B cell (primary cell): Measurements from ENCODE around the gene ASB18. TPM values are rescaled to one million over a fixed set of nuclear protein-coding genes. Genes with fewer than 3 reads are reported as not detected.

Experiments
- ATAC-seq: fragments of 200-7000 bp; cut with Tn5 transposase; one replicate; pipeline ENCODE4 v1.10.0; 2021; ENCODE audit warnings: low read depth, mild to moderate bottlenecking, moderate number of reproducible peaks, moderate library complexity
- CTCF ChIA-PET: fragments of 350-600 bp; sonication (Branson Sonifier 250); formaldehyde crosslinking; loops from one replicate; lab custom pipeline; 2021; ENCODE audit warnings: antibody characterized with exemption, inconsistent platforms; lab: Charles Lee
- POLR2A ChIA-PET: fragments of 350-600 bp; sonication (Branson Sonifier 250); formaldehyde crosslinking; loops from one replicate; lab custom pipeline; 2021; ENCODE audit warnings: antibody characterized with exemption; lab: Charles Lee
- DNase-seq: peaks from one replicate; pipeline ENCODE4 v3.0.0; 2013
- H2AFZ ChIP-seq: 2 replicates; pipeline ENCODE4 v1.6.1; 2012; ENCODE audit warnings: mild to moderate bottlenecking, low read depth, low read length; ENCODE audit not compliant: insufficient read depth, poor library complexity, severe bottlenecking
- H3K27ac ChIP-seq, 2 donors: 1 replicate in 1 of 2; 2 replicates in 1 of 2; pipeline ENCODE4 v1.5.1; 2012 to 2013; ENCODE audit warnings: low read length in 2 of 2, mild to moderate bottlenecking in 2 of 2, moderate library complexity in 1 of 2
- H3K27me3 ChIP-seq, 4 experiments: fragments of 200-600 bp in 1 of 4; sonication (generic) in 1 of 4; replicated peaks in 1 of 4; 1 replicate in 2 of 4; 2 replicates in 2 of 4; pipeline versions ENCODE4 v1.6.1 to v1.7.0; 2013 to 2016; ENCODE audit warnings: low read length in 3 of 4, mild to moderate bottlenecking in 2 of 4, mixed read lengths in 1 of 4, moderate library complexity in 1 of 4; ENCODE audit not compliant: insufficient read depth in 4 of 4, control insufficient read depth in 3 of 4; ENCODE audit errors: control extremely low read depth in 1 of 4
- H3K36me3 ChIP-seq, 2 experiments: replicated peaks in 1 of 2; 1 replicate in 1 of 2; 2 replicates in 1 of 2; pipeline versions ENCODE4 v1.6.1 to v1.7.1; 2013; ENCODE audit warnings: low read length in 1 of 2; ENCODE audit not compliant: insufficient read depth in 2 of 2, control insufficient read depth in 1 of 2; ENCODE audit errors: control extremely low read depth in 1 of 2, extremely low read depth in 1 of 2
- H3K4me1 ChIP-seq, 2 donors: fragments of 200-600 bp in 1 of 2; sonication (generic) in 1 of 2; 1 replicate in 1 of 2; 2 replicates in 1 of 2; pipeline versions ENCODE4 v1.5.1 to v1.6.1; 2013 to 2017; ENCODE audit warnings: low read length in 2 of 2; ENCODE audit not compliant: control insufficient read depth in 2 of 2, insufficient read depth in 2 of 2
- H3K4me2 ChIP-seq: replicated peaks from 2 replicates; pipeline ENCODE3; 2012; ENCODE audit warnings: mild to moderate bottlenecking, low read depth, low read length; ENCODE audit not compliant: poor library complexity, severe bottlenecking
- H3K4me3 ChIP-seq, 5 experiments: fragments of 200-600 bp in 1 of 5; sonication (generic) in 1 of 5; 1 replicate in 3 of 5; 2 replicates in 2 of 5; pipeline versions ENCODE4 v1.5.1 to v1.7.0; 2011 to 2016; ENCODE audit warnings: low read length in 4 of 5, mild to moderate bottlenecking in 4 of 5, low read depth in 2 of 5, control low read depth in 1 of 5, moderate library complexity in 1 of 5; ENCODE audit not compliant: insufficient read depth in 1 of 5; ENCODE audit errors: control extremely low read depth in 1 of 5, extremely low read depth in 1 of 5
- H3K79me2 ChIP-seq: fragments of 200-600 bp; sonication (generic); one replicate; pipeline ENCODE4 v1.6.0; 2016; ENCODE audit warnings: low read length; ENCODE audit not compliant: control insufficient read depth, insufficient read depth
- H3K9ac ChIP-seq: fragments of 200-600 bp; sonication (generic); 2 replicates; pipeline ENCODE4 v1.6.1; 2017; ENCODE audit warnings: mild to moderate bottlenecking, low read length, moderate library complexity
- H3K9me3 ChIP-seq, 3 donors: one replicate each; pipeline versions ENCODE4 v1.6.1 to v1.7.1; 2013; ENCODE audit warnings: low read length in 2 of 3; ENCODE audit not compliant: control insufficient read depth in 2 of 3, insufficient read depth in 1 of 3; ENCODE audit errors: control extremely low read depth in 1 of 3
- H4K20me1 ChIP-seq: 2 replicates; pipeline ENCODE4 v1.6.0; 2012; ENCODE audit warnings: mild to moderate bottlenecking, low read length; ENCODE audit not compliant: insufficient read depth, control insufficient read depth, poor library complexity, severe bottlenecking
- H3K27ac Mint-ChIP-seq: one replicate; pipeline ENCODE4 v1.8.0; 2021; ENCODE audit warnings: mixed read lengths
- H3K27me3 Mint-ChIP-seq: one replicate; pipeline ENCODE4 v1.8.0; 2021; ENCODE audit warnings: mixed read lengths
- H3K4me1 Mint-ChIP-seq: one replicate; pipeline ENCODE4 v1.8.0; 2021; ENCODE audit warnings: mixed read lengths
- H3K4me3 Mint-ChIP-seq: one replicate; pipeline ENCODE4 v1.8.0; 2021; ENCODE audit warnings: mixed read lengths
- H3K9me3 Mint-ChIP-seq: one replicate; pipeline ENCODE4 v1.8.0; 2022; ENCODE audit warnings: mixed read lengths; ENCODE audit not compliant: insufficient read depth
- EZH2 ChIP-seq: IDR thresholded peaks from 2 replicates; pipeline ENCODE4 v1.6.1; 2012; ENCODE audit warnings: borderline replicate concordance, low read depth, mild to moderate bottlenecking, moderate library complexity, low read length; ENCODE audit not compliant: insufficient read depth, poor library complexity, severe bottlenecking
- WGBS: methylation state at CpG from one replicate; pipeline ENCODE4 v1.1.5; 2013; ENCODE audit warnings: missing lambda C conversion rate; ENCODE audit not compliant: insufficient coverage; 5-methylcytosine and 5-hydroxymethylcytosine counted together
- intact Hi-C: fragments of 100-400 bp; cut with micrococcal nuclease; formaldehyde crosslinking; loops from one replicate; pipeline ENCODE4 v1.10.0; 2022
- polyA plus RNA-seq: library from polyadenylated mRNA; depleted of rRNA; stranded (reverse); fragments of >200 nt; gene quantifications from 2 replicates; pipeline ENCODE4 v1.2.3, GENCODE V29; 2012
- total RNA-seq, 2 donors: library from RNA; stranded (reverse); fragments of 120-200 nt in 1 of 2; gene quantifications; 1 replicate in 1 of 2; 2 replicates in 1 of 2; pipeline versions ENCODE4 v1.2.3 to v1.2.4, GENCODE V29; 2013 to 2022
- TF ChIP-seq, protein P1 (sequence below): fragments of 200-600 bp; IDR thresholded peaks from one replicate; pipeline ENCODE4 v1.8.0; 2022; ENCODE audit warnings: antibody characterized with exemption, mild to moderate bottlenecking

Gene ASB18
- total and polyA plus RNA-seq, 2 donors (not counting 1 experiment from before 2014, with no cell fraction given), result not detected

DNA sequence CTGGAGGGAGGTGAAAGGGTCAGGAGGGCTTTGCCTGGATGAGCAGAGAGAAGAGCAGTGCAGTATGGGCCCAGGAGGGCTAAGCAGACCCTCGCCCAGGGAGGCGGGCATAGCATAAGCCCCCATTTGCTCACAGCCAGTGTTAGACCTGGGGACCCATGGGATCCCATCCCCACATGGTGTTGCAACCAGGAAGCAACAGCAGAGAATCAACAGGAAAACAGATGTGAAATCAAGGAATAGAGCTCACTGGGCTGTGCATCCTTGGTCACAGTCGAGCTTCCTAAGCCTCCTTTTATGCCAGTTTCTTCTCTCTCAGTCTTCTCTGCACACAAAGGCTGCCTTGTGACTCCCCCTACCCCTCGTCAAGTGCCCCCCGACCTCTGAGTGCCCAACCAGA lies 19.9 kb downstream of the ASB18 start:
- no peak overlapping the region for H3K4me2 ChIP-seq
- H4K20me1 ChIP-seq, result no peaks in the 10 kb centered on the region
- H3K36me3 ChIP-seq, result no peaks in the 10 kb centered on the region
- ChIA-PET POLR2A (no interaction called here), CTCF (no interaction called here)
- peaks cover 0 to 5% (median 0%) of the 10 kb centered on the region in 4 experiments for H3K27me3 ChIP-seq
- no peak overlapping the region for H2AFZ ChIP-seq
- WGBS, result 87% methylated on average over 2 of the region's 5 CpGs
- no peak for ATAC-seq
- H3K9ac ChIP-seq, result no peak overlapping the region
- H3K27me3 Mint-ChIP-seq, result peaks cover 18% of the 10 kb centered on the region
- H3K79me2 ChIP-seq, result no peaks in the 10 kb centered on the region
- H3K27ac ChIP-seq, result no peak overlapping the region
- no peaks in the 10 kb centered on the region for H3K9me3 ChIP-seq
- H3K4me3 ChIP-seq, result no peak overlapping the region
- DNase-seq, result no peak
- no peak for TF ChIP-seq EZH2
- TF ChIP-seq, protein P1, sequence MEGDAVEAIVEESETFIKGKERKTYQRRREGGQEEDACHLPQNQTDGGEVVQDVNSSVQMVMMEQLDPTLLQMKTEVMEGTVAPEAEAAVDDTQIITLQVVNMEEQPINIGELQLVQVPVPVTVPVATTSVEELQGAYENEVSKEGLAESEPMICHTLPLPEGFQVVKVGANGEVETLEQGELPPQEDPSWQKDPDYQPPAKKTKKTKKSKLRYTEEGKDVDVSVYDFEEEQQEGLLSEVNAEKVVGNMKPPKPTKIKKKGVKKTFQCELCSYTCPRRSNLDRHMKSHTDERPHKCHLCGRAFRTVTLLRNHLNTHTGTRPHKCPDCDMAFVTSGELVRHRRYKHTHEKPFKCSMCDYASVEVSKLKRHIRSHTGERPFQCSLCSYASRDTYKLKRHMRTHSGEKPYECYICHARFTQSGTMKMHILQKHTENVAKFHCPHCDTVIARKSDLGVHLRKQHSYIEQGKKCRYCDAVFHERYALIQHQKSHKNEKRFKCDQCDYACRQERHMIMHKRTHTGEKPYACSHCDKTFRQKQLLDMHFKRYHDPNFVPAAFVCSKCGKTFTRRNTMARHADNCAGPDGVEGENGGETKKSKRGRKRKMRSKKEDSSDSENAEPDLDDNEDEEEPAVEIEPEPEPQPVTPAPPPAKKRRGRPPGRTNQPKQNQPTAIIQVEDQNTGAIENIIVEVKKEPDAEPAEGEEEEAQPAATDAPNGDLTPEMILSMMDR, result no peak
- no peak overlapping the region for H3K4me3 Mint-ChIP-seq
- no peak overlapping the region for H3K27ac Mint-ChIP-seq
- H3K4me1 Mint-ChIP-seq, result no peaks in the 10 kb centered on the region
- intact Hi-C loops, result no loop called here
- H3K9me3 Mint-ChIP-seq, result no peaks in the 10 kb centered on the region
- no peaks in the 10 kb centered on the region for H3K4me1 ChIP-seq

DNA sequence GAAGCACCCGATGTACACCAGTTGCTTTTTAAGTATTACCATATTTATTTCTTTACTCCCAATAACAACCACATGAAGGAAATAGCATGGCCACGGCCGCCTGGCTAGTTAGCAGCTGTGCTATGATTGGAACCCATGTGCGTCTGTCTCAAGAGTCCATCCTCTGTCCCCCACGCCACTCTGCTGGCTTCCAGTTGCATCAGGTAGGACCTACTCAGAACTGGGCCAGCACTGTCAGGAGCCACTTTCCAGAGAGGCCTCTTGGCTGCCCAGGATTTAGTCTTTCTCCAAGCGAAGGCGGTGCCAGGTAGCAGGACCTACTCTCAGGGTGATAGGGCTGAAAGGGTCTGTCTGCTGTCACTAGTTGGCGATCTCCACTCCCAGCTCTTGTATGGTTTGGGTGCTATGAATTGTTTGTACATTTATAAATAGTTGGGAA lies 22.1 kb downstream of the ASB18 start:
- Histone ChIP-seq H3K4me1 (no peaks in the 10 kb centered on the region), H3K36me3 (no peaks in the 10 kb centered on the region), H3K79me2 (no peaks in the 10 kb centered on the region), H3K27ac (no peak overlapping the region), H3K9ac (no peak overlapping the region), H3K27me3 (peaks cover 0 to 15% (median 1%) of the 10 kb centered on the region in 4 experiments), H2AFZ (no peak overlapping the region), H3K4me2 (no peak overlapping the region), H4K20me1 (no peaks in the 10 kb centered on the region), H3K9me3 (no peaks in the 10 kb centered on the region), H3K4me3 (no peak overlapping the region)
- Mint-ChIP-seq H3K9me3 (no peaks in the 10 kb centered on the region), H3K4me1 (no peaks in the 10 kb centered on the region), H3K27ac (no peak overlapping the region), H3K27me3 (peaks cover 31% of the 10 kb centered on the region), H3K4me3 (no peak overlapping the region)
- POLR2A ChIA-PET, result no interaction called here
- intact Hi-C loops, result no loop called here
- TF ChIP-seq EZH2, result no peak
- TF ChIP-seq, protein P1, result no peak
- DNase-seq, result no peak
- CTCF ChIA-PET, result interaction anchor here (1.4 kb wide), 1 partner anchor 17 kb away, joined by 3 read pairs; no protein-coding TSS in a partner anchor
- whole genome bisulfite sequencing, result 90% methylated on average over 7 of the region's 8 CpGs
- ATAC-seq, result no peak
